ENCODE results near the gene ADGRF1. TPM values are rescaled to one million over a fixed set of nuclear protein-coding genes. Genes with fewer than 3 reads are reported as not detected.

Gene ADGRF1
- total and polyA plus RNA-seq, 2 donors (not counting 1 experiment from before 2014, with no cell fraction given), result not detected

- Histone ChIP-seq H3K79me2 (ENCODE audit: control insufficient read depth, insufficient read depth, low read length) (no peaks in the 10 kb centered on the region), H3K27ac (ENCODE audit: insufficient read depth, low read length) (no peak overlapping the region), H3K4me1 (ENCODE audit: control insufficient read depth, extremely low read depth, insufficient read depth, low read length) (no peaks in the 10 kb centered on the region), H3K36me3 (ENCODE audit: control insufficient read depth, insufficient read depth, low read length) (no peaks in the 10 kb centered on the region), H3K27me3 (ENCODE audit: control insufficient read depth, insufficient read depth, low read length) (no peaks in the 10 kb centered on the region), H2AFZ (ENCODE audit: low read length) (no peak overlapping the region), H4K20me1 (ENCODE audit: control insufficient read depth, extremely low read depth, insufficient read depth, low read length) (no peaks in the 10 kb centered on the region), H3K4me2 (ENCODE audit: extremely low read depth, insufficient read depth, low read length) (no peak overlapping the region), H3K4me3 (replicated peaks in 1 of 4; ENCODE audit: control extremely low read depth in 1 of 4, insufficient read depth in 1 of 4, low read depth in 3 of 4, low read length in 4 of 4) (no peak overlapping the region), H3K9me3 (ENCODE audit: control insufficient read depth, insufficient read depth, low read depth, low read length) (no peaks in the 10 kb centered on the region), H3K9ac (ENCODE audit: insufficient read depth, low read length) (no peak overlapping the region)
- DNase-seq (ENCODE audit: low read depth in 2 of 2), result no peak
- TF ChIP-seq CTCF (conservative IDR thresholded peaks at IDR 0.05 in 1 of 2, IDR thresholded peaks at IDR 0.05 in 1 of 2; ENCODE audit: low read depth in 1 of 2, low read length in 2 of 2), result no peak
- TF ChIP-seq EZH2 (IDR thresholded peaks at IDR 0.05; ENCODE audit: low read length, missing control alignments), result no peak
These were observed 82.7 kb downstream of the ADGRF1 start for GRCh38 chr6:46959419-46959818.

- DNase-seq (ENCODE audit: low read depth in 2 of 2), result no peak
- Histone ChIP-seq H2AFZ (ENCODE audit: low read length) (no peak overlapping the region), H3K27ac (ENCODE audit: insufficient read depth, low read length) (no peak overlapping the region), H3K4me1 (ENCODE audit: control insufficient read depth, extremely low read depth, insufficient read depth, low read length) (no peaks in the 10 kb centered on the region), H3K9ac (ENCODE audit: insufficient read depth, low read length) (no peak overlapping the region), H4K20me1 (ENCODE audit: control insufficient read depth, extremely low read depth, insufficient read depth, low read length) (no peaks in the 10 kb centered on the region), H3K9me3 (ENCODE audit: control insufficient read depth, insufficient read depth, low read depth, low read length) (no peaks in the 10 kb centered on the region), H3K4me2 (ENCODE audit: extremely low read depth, insufficient read depth, low read length) (no peak overlapping the region), H3K79me2 (ENCODE audit: control insufficient read depth, insufficient read depth, low read length) (no peaks in the 10 kb centered on the region), H3K36me3 (ENCODE audit: control insufficient read depth, insufficient read depth, low read length) (no peaks in the 10 kb centered on the region), H3K4me3 (replicated peaks in 1 of 4; ENCODE audit: control extremely low read depth in 1 of 4, insufficient read depth in 1 of 4, low read depth in 3 of 4, low read length in 4 of 4) (no peak overlapping the region), H3K27me3 (ENCODE audit: control insufficient read depth, insufficient read depth, low read length) (no peaks in the 10 kb centered on the region)
- TF ChIP-seq EZH2 (IDR thresholded peaks at IDR 0.05; ENCODE audit: low read length, missing control alignments) (no peak), CTCF (conservative IDR thresholded peaks at IDR 0.05 in 1 of 2, IDR thresholded peaks at IDR 0.05 in 1 of 2; ENCODE audit: low read depth in 1 of 2, low read length in 2 of 2) (no peak)
These were observed 85.7 kb downstream of the ADGRF1 start for GRCh38 chr6:46956409-46956808.

- Histone ChIP-seq H4K20me1 (ENCODE audit: control insufficient read depth, extremely low read depth, insufficient read depth, low read length) (no peaks in the 10 kb centered on the region), H2AFZ (ENCODE audit: low read length) (no peak overlapping the region), H3K4me1 (ENCODE audit: control insufficient read depth, extremely low read depth, insufficient read depth, low read length) (no peaks in the 10 kb centered on the region), H3K9me3 (ENCODE audit: control insufficient read depth, insufficient read depth, low read depth, low read length) (no peaks in the 10 kb centered on the region), H3K4me3 (replicated peaks in 1 of 4; ENCODE audit: control extremely low read depth in 1 of 4, insufficient read depth in 1 of 4, low read depth in 3 of 4, low read length in 4 of 4) (no peak overlapping the region), H3K9ac (ENCODE audit: insufficient read depth, low read length) (no peak overlapping the region), H3K4me2 (ENCODE audit: extremely low read depth, insufficient read depth, low read length) (no peak overlapping the region), H3K79me2 (ENCODE audit: control insufficient read depth, insufficient read depth, low read length) (no peaks in the 10 kb centered on the region), H3K36me3 (ENCODE audit: control insufficient read depth, insufficient read depth, low read length) (no peaks in the 10 kb centered on the region), H3K27ac (ENCODE audit: insufficient read depth, low read length) (no peak overlapping the region), H3K27me3 (ENCODE audit: control insufficient read depth, insufficient read depth, low read length) (no peaks in the 10 kb centered on the region)
- DNase-seq (ENCODE audit: low read depth in 2 of 2), result no peak
- TF ChIP-seq CTCF (conservative IDR thresholded peaks at IDR 0.05 in 1 of 2, IDR thresholded peaks at IDR 0.05 in 1 of 2; ENCODE audit: low read depth in 1 of 2, low read length in 2 of 2) (no peak), EZH2 (IDR thresholded peaks at IDR 0.05; ENCODE audit: low read length, missing control alignments) (no peak)
These were observed 87.2 kb downstream of the ADGRF1 start for GRCh38 chr6:46954837-46955451.
